H1 (cell line): ENCODE measurements around the gene PRKCD. TPM values are rescaled to one million over a fixed set of nuclear protein-coding genes. Genes with fewer than 3 reads are reported as not detected.

ENCODE experiments used
- CTCF ChIA-PET: fragments of 300-600 bp; sonication (Branson Sonifier 250); formaldehyde crosslinking; loops from one replicate; lab custom pipeline; 2021; ENCODE audit not compliant: partially characterized antibody; lab: Charles Lee
- POLR2A ChIA-PET: fragments of 300-600 bp; sonication (Branson Sonifier 250); formaldehyde crosslinking; loops from one replicate; lab custom pipeline; 2021; ENCODE audit warnings: inconsistent platforms; ENCODE audit not compliant: partially characterized antibody; lab: Charles Lee
- DNase-seq, 2 experiments: peaks; one replicate each; pipeline versions ENCODE4 v3.0.0 to v3.0.0-alpha.2; 2010 to 2022; ENCODE audit warnings: low spot score in 2 of 2, low read depth in 1 of 2, mixed read lengths in 1 of 2
- FAIRE-seq: peaks from 2 replicates; lab custom pipeline; 2011; peaks lifted over from hg19 to GRCh38; lab: Jason Lieb, UNC
- H2AFZ ChIP-seq: 2 replicates; pipeline ENCODE4 v1.8.1; 2012; ENCODE audit warnings: low read length, inconsistent platforms
- H2AK5ac ChIP-seq: 2 replicates; pipeline ENCODE4 v1.6.1; 2013; ENCODE audit warnings: low read depth, low read length
- H2BK120ac ChIP-seq: replicated peaks from 2 replicates; pipeline ENCODE3; 2013; ENCODE audit warnings: low read depth, low read length, inconsistent platforms
- H2BK12ac ChIP-seq: 2 replicates; pipeline ENCODE4 v1.6.1; 2013; ENCODE audit warnings: low read depth, low read length
- H2BK15ac ChIP-seq: 2 replicates; pipeline ENCODE4 v1.6.1; 2013; ENCODE audit warnings: low read length
- H2BK20ac ChIP-seq: 2 replicates; pipeline ENCODE4 v1.6.1; 2013; ENCODE audit warnings: low read length
- H2BK5ac ChIP-seq: 2 replicates; pipeline ENCODE4 v1.6.1; 2013; ENCODE audit warnings: low read depth, low read length
- H3K14ac ChIP-seq: 2 replicates; pipeline ENCODE4 v1.6.1; 2013; ENCODE audit warnings: inconsistent platforms; ENCODE audit not compliant: insufficient read length
- H3K18ac ChIP-seq: 2 replicates; pipeline ENCODE4 v1.6.1; 2013; ENCODE audit warnings: low read length; ENCODE audit errors: extremely low read depth
- H3K23ac ChIP-seq: 2 replicates; pipeline ENCODE4 v1.6.1; 2013; ENCODE audit warnings: inconsistent platforms; ENCODE audit not compliant: insufficient read length
- H3K23me2 ChIP-seq: 2 replicates; pipeline ENCODE4 v1.6.1; 2013; ENCODE audit warnings: low read depth, low read length
- H3K27ac ChIP-seq: 2 replicates; pipeline ENCODE4 v1.6.1; 2011; ENCODE audit warnings: low read depth, low read length, inconsistent platforms
- H3K27me3 ChIP-seq, 4 experiments: replicated peaks in 1 of 4; 1 replicate in 1 of 4; 2 replicates in 3 of 4; pipeline versions ENCODE4 v1.6.1 to v1.8.1; 2011 to 2013; ENCODE audit warnings: low read length in 3 of 4, mild to moderate bottlenecking in 3 of 4, inconsistent platforms in 2 of 4, mixed read lengths in 2 of 4, moderate library complexity in 1 of 4; ENCODE audit not compliant: control insufficient read depth in 3 of 4, insufficient read depth in 3 of 4; ENCODE audit errors: extremely low read depth in 1 of 4
- H3K36me3 ChIP-seq, 4 experiments: 2 replicates each; pipeline versions ENCODE4 v1.6.1 to v1.8.1; 2011 to 2013; ENCODE audit warnings: mild to moderate bottlenecking in 4 of 4, low read length in 3 of 4, moderate library complexity in 2 of 4, control low read depth in 1 of 4, inconsistent platforms in 1 of 4; ENCODE audit not compliant: insufficient read depth in 4 of 4, control insufficient read depth in 2 of 4
- H3K4ac ChIP-seq: replicated peaks from 2 replicates; pipeline ENCODE3; 2013; ENCODE audit warnings: low read length, low read depth, mixed read lengths, inconsistent platforms; ENCODE audit not compliant: insufficient read length
- H3K4me1 ChIP-seq, 4 experiments: replicated peaks in 1 of 4; 1 replicate in 1 of 4; 2 replicates in 3 of 4; pipeline versions ENCODE4 v1.6.1 to v1.8.1; 2011 to 2013; ENCODE audit warnings: low read length in 3 of 4, inconsistent platforms in 2 of 4, mixed read lengths in 1 of 4; ENCODE audit not compliant: insufficient read depth in 4 of 4, control insufficient read depth in 3 of 4
- H3K4me2 ChIP-seq, 2 experiments: 2 replicates each; pipeline versions ENCODE4 v1.6.1 to v1.8.1; 2011 to 2013; ENCODE audit warnings: low read depth in 2 of 2, low read length in 2 of 2, control low read depth in 1 of 2, inconsistent platforms in 1 of 2, mild to moderate bottlenecking in 1 of 2; ENCODE audit not compliant: insufficient read depth in 1 of 2
- H3K4me3 ChIP-seq, 4 experiments: fragments of 200-600, 300-600 bp in 1 of 4; sonication (generic), shearing (Covaris generic), sonication (Bioruptor Twin) in 1 of 4; 2 replicates each; pipeline versions ENCODE4 v1.5.1 to v1.8.1; 2011 to 2016; ENCODE audit warnings: low read length in 4 of 4, low read depth in 3 of 4, control low read depth in 2 of 4, inconsistent platforms in 2 of 4, mild to moderate bottlenecking in 2 of 4, mixed read lengths in 1 of 4, moderate library complexity in 1 of 4; ENCODE audit not compliant: insufficient read depth in 2 of 4; ENCODE audit errors: extremely low read depth in 1 of 4
- H3K56ac ChIP-seq: replicated peaks from 2 replicates; pipeline ENCODE3; 2013; ENCODE audit warnings: low read depth, mild to moderate bottlenecking, mixed read lengths, low read length, inconsistent platforms; ENCODE audit not compliant: insufficient read length
- H3K79me1 ChIP-seq: 2 replicates; pipeline ENCODE4 v1.6.1; 2013; ENCODE audit warnings: low read depth, low read length, control low read depth
- H3K79me2 ChIP-seq, 2 experiments: 2 replicates each; pipeline versions ENCODE4 v1.6.1 to v1.8.1; 2012 to 2013; ENCODE audit warnings: low read length in 2 of 2, mild to moderate bottlenecking in 2 of 2, inconsistent platforms in 1 of 2; ENCODE audit not compliant: insufficient read depth in 2 of 2, control insufficient read depth in 1 of 2
- H3K9ac ChIP-seq, 4 experiments: replicated peaks in 1 of 4; 1 replicate in 1 of 4; 2 replicates in 3 of 4; pipeline versions ENCODE4 v1.6.1 to v1.8.1; 2011 to 2013; ENCODE audit warnings: low read depth in 3 of 4, low read length in 3 of 4, control low read depth in 2 of 4, mild to moderate bottlenecking in 2 of 4, moderate library complexity in 2 of 4, inconsistent platforms in 1 of 4; ENCODE audit errors: extremely low read depth in 1 of 4
- H3K9me3 ChIP-seq, 2 experiments: 2 replicates each; pipeline versions ENCODE4 v1.6.1 to v1.8.1; 2012 to 2013; ENCODE audit warnings: mild to moderate bottlenecking in 2 of 2, moderate library complexity in 2 of 2, control low read depth in 1 of 2, inconsistent platforms in 1 of 2, low read depth in 1 of 2, low read length in 1 of 2, mixed read lengths in 1 of 2; ENCODE audit not compliant: insufficient read depth in 2 of 2
- H4K20me1 ChIP-seq, 2 experiments: replicated peaks in 1 of 2; 2 replicates each; pipeline versions ENCODE3 to v1.8.1; 2011 to 2013; ENCODE audit warnings: inconsistent platforms in 2 of 2, low read length in 2 of 2, mild to moderate bottlenecking in 1 of 2; ENCODE audit not compliant: insufficient read depth in 2 of 2, control insufficient read depth in 1 of 2
- H4K5ac ChIP-seq: 2 replicates; pipeline ENCODE4 v1.6.1; 2013; ENCODE audit warnings: low read length, low read depth, mixed read lengths, inconsistent platforms; ENCODE audit not compliant: insufficient read length
- H4K8ac ChIP-seq: 2 replicates; pipeline ENCODE4 v1.8.0; 2013; ENCODE audit warnings: mild to moderate bottlenecking, moderate library complexity, low read length, inconsistent platforms; ENCODE audit not compliant: insufficient read depth; ENCODE audit errors: extremely low read depth
- H4K91ac ChIP-seq: replicated peaks from 2 replicates; pipeline ENCODE3; 2013; ENCODE audit warnings: low read length, mixed read lengths, inconsistent platforms; ENCODE audit not compliant: insufficient read length
- CBX8 ChIP-seq: fragments of 300-800, 300-1000 bp; sonication (generic); IDR thresholded peaks from 2 replicates; pipeline ENCODE4 v1.7.1; 2016; ENCODE audit warnings: low read depth, low read length, borderline replicate concordance
- CHD1 ChIP-seq: IDR thresholded peaks from 2 replicates; pipeline ENCODE4 v1.6.1; 2012; ENCODE audit warnings: low read depth, low read length, improper control_type of control experiment
- GABPA ChIP-seq: IDR thresholded peaks from 2 replicates; pipeline ENCODE4 v1.6.1; 2011; ENCODE audit warnings: mild to moderate bottlenecking, low read length, moderate library complexity, borderline replicate concordance; ENCODE audit not compliant: insufficient read depth
- KDM4A ChIP-seq: IDR thresholded peaks from one replicate; pipeline ENCODE4 v1.7.1; 2012; ENCODE audit warnings: low read depth, mild to moderate bottlenecking, moderate library complexity, low read length, inconsistent platforms; ENCODE audit not compliant: severe bottlenecking
- NANOG ChIP-seq: IDR thresholded peaks from 2 replicates; pipeline ENCODE4 v1.6.1; 2011; ENCODE audit warnings: low read length, low read depth, mild to moderate bottlenecking, inconsistent platforms; ENCODE audit not compliant: insufficient read depth, poor library complexity, severe bottlenecking
- RBBP5 ChIP-seq: IDR thresholded peaks from 2 replicates; pipeline ENCODE4 v1.7.1; 2012; ENCODE audit warnings: low read depth, mild to moderate bottlenecking, inconsistent platforms, low read length, moderate library complexity, borderline replicate concordance
- SIN3A ChIP-seq, 2 experiments: IDR thresholded peaks in 1 of 2; conservative IDR thresholded peaks in 1 of 2; 2 replicates each; pipeline ENCODE4 v1.6.1; 2011 to 2012; ENCODE audit warnings: low read length in 2 of 2, improper control_type of control experiment in 1 of 2, low read depth in 1 of 2, mild to moderate bottlenecking in 1 of 2
- WGBS, 2 experiments: shearing (Covaris generic) in 1 of 2; methylation state at CpG; one replicate each; pipeline versions ENCODE4 v1.1.6 to v1.1.7; 2013 to 2015; ENCODE audit warnings: low lambda C conversion rate in 2 of 2, mixed read lengths in 2 of 2, inconsistent platforms in 1 of 2, low coverage in 1 of 2, missing lambda C conversion rate in 1 of 2; ENCODE audit not compliant: insufficient replicate concordance in 2 of 2, insufficient coverage in 1 of 2, insufficient read length in 1 of 2; ENCODE audit errors: extremely low coverage in 1 of 2, missing lambda C conversion rate in 1 of 2; 5-methylcytosine and 5-hydroxymethylcytosine counted together
- polyA plus RNA-seq, 7 experiments: library from polyadenylated mRNA; depleted of rRNA in 3 of 7; stranded (reverse) in 5 of 7; unstranded in 2 of 7; fragments of >200 nt in 5 of 7; fragments of 200-250 nt in 2 of 7; gene quantifications; 1 replicate in 5 of 7; 2 replicates in 1 of 7; 4 replicates in 1 of 7; pipeline versions ENCODE4 v1.2.1 to v1.2.3, GENCODE V29; 2011 to 2013; ENCODE audit warnings: missing spikeins in 2 of 7, mixed read lengths in 2 of 7
- total RNA-seq: library from RNA; stranded (reverse); fragmentation: NEBNext Ultra II Directional; extraction: Animal tissue kit (Norgen Biotek cat#: 25700); gene quantifications from 2 replicates; pipeline ENCODE4 v1.2.1, GENCODE V29; 2021
- TF ChIP-seq, protein P1 (sequence below): IDR thresholded peaks from 2 replicates; pipeline ENCODE4 v1.6.1; 2012; ENCODE audit warnings: low read length, inconsistent platforms
- TF ChIP-seq, protein P2 (sequence below): IDR thresholded peaks from 2 replicates; pipeline ENCODE4 v1.6.1; 2011; ENCODE audit warnings: low read length, improper control_type of control experiment

Gene PRKCD
- total and polyA plus RNA-seq, 2 of the 8 experiments (the other 6 are each of a cell fraction or from before 2014, with no cell fraction given): 22.6 to 23.9 TPM

DNA sequence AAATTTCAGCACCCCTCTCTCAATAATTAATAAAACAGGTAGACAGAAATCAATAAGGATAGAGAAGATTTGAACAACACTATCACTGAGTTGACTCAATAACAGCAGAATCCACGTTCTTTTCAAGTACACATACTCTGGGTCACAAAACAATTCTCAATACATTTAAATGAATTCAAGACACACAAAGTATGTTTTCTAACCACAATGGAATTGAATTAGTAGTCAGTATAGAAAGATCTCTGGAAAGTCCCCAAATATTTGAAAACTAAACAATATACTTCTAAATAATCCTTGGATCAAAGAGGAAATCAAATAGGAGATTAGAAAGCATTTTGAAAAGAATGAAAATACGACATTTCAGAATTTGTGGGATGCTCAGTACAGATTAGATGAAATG is 54.8 kb downstream of the PRKCD start:
- no peak overlapping the region for H4K8ac ChIP-seq
- no peaks in the 10 kb centered on the region for H3K36me3 ChIP-seq
- FAIRE-seq: no peak
- no peaks in the 10 kb centered on the region for H3K23me2 ChIP-seq
- no peak overlapping the region for H2BK120ac ChIP-seq
- no peak overlapping the region for H3K27ac ChIP-seq
- H2BK5ac ChIP-seq: no peak overlapping the region
- H2BK15ac ChIP-seq: no peak overlapping the region
- CTCF ChIA-PET: interaction anchor here (0.6 to 1.3 kb wide), 2 partner anchors 102 to 984 kb away, joined by 3 to 5 read pairs; no protein-coding TSS in a partner anchor
- POLR2A ChIA-PET: no interaction called here
- H3K9me3 ChIP-seq: no peaks in the 10 kb centered on the region
- H3K23ac ChIP-seq: no peak overlapping the region
- no peaks in the 10 kb centered on the region for H4K20me1 ChIP-seq
- DNase-seq: no peak
- H3K56ac ChIP-seq: no peak overlapping the region
- H2AFZ ChIP-seq: no peak overlapping the region
- H2AK5ac ChIP-seq: no peak overlapping the region
- no peak overlapping the region for H3K4me3 ChIP-seq
- no peaks in the 10 kb centered on the region; a peak in 1 of 7 replicates for H3K4me1 ChIP-seq
- H2BK20ac ChIP-seq: no peak overlapping the region
- no peak overlapping the region for H3K4me2 ChIP-seq
- no peak overlapping the region for H2BK12ac ChIP-seq
- no peaks in the 10 kb centered on the region for H3K79me1 ChIP-seq
- no peak overlapping the region for H3K14ac ChIP-seq
- H3K9ac ChIP-seq: no peak overlapping the region
- no peak overlapping the region for H3K4ac ChIP-seq
- no peak overlapping the region for H4K91ac ChIP-seq
- H4K5ac ChIP-seq: no peak overlapping the region
- no peak overlapping the region for H3K18ac ChIP-seq
- no peaks in the 10 kb centered on the region for H3K27me3 ChIP-seq
- WGBS, 2 experiments: 84% methylated on average over 2 of the region's 2 CpGs; no CpG with 5 or more reads in 1 of the 2 experiments
- H3K79me2 ChIP-seq: no peaks in the 10 kb centered on the region
- TF ChIP-seq CBX8 (no peak), NANOG (no peak), KDM4A (no peak), SIN3A (conservative IDR thresholded peaks at IDR 0.05 in 1 of 2, IDR thresholded peaks at IDR 0.05 in 1 of 2; ENCODE audit: low read depth in 1 of 2, low read length in 2 of 2) (no peak), RBBP5 (no peak), CHD1 (no peak), GABPA (no peak)
- TF ChIP-seq, protein P1, sequence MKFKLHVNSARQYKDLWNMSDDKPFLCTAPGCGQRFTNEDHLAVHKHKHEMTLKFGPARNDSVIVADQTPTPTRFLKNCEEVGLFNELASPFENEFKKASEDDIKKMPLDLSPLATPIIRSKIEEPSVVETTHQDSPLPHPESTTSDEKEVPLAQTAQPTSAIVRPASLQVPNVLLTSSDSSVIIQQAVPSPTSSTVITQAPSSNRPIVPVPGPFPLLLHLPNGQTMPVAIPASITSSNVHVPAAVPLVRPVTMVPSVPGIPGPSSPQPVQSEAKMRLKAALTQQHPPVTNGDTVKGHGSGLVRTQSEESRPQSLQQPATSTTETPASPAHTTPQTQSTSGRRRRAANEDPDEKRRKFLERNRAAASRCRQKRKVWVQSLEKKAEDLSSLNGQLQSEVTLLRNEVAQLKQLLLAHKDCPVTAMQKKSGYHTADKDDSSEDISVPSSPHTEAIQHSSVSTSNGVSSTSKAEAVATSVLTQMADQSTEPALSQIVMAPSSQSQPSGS: no peak
- TF ChIP-seq, protein P2, sequence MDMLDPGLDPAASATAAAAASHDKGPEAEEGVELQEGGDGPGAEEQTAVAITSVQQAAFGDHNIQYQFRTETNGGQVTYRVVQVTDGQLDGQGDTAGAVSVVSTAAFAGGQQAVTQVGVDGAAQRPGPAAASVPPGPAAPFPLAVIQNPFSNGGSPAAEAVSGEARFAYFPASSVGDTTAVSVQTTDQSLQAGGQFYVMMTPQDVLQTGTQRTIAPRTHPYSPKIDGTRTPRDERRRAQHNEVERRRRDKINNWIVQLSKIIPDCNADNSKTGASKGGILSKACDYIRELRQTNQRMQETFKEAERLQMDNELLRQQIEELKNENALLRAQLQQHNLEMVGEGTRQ: no peak
